HepG2 (cell line): ENCODE results near the gene MTO1. TPM values are rescaled to one million over a fixed set of nuclear protein-coding genes. Genes with fewer than 3 reads are reported as not detected.

Source experiments
- CEBPB ChIP-seq: IDR thresholded peaks from 2 replicates; pipeline ENCODE4 v1.6.1; 2011; ENCODE audit warnings: low read depth, low read length, improper control_type of control experiment, borderline replicate concordance
- CEBPZ ChIP-seq: IDR thresholded peaks from 2 replicates; pipeline ENCODE4 v1.6.1; 2012; ENCODE audit warnings: low read length, improper control_type of control experiment
- CENPT ChIP-seq: sonication (generic); formaldehyde crosslinking; IDR thresholded peaks from 2 replicates; pipeline ENCODE4 v1.8.0; 2022; ENCODE audit warnings: low read depth, mild to moderate bottlenecking, moderate library complexity, missing genetic modification reagents
- DR1 ChIP-seq: sonication (generic); formaldehyde crosslinking; IDR thresholded peaks from 2 replicates; pipeline ENCODE4 v1.8.0; 2021; ENCODE audit warnings: mild to moderate bottlenecking, missing genetic modification reagents, inconsistent platforms
- FOXJ3 ChIP-seq: sonication (generic); formaldehyde crosslinking; IDR thresholded peaks from 2 replicates; pipeline ENCODE4 v1.4.0; 2020; ENCODE audit warnings: missing genetic modification reagents, mild to moderate bottlenecking, borderline replicate concordance
- FOXK2 ChIP-seq: fragments of 450-650 bp; IDR thresholded peaks from 2 replicates; pipeline ENCODE4 v1.6.1; 2016
- GTF2F1 ChIP-seq: fragments of 150-350 bp; IDR thresholded peaks from 2 replicates; pipeline ENCODE4 v1.6.1; 2014; ENCODE audit warnings: low read length
- ISL2 ChIP-seq: sonication (generic); formaldehyde crosslinking; IDR thresholded peaks from 2 replicates; pipeline ENCODE4 v1.5.0; 2020; ENCODE audit warnings: missing genetic modification reagents
- MXI1 ChIP-seq: IDR thresholded peaks from 3 replicates; pipeline ENCODE4 v1.6.1; 2012; ENCODE audit warnings: low read depth, low read length, inconsistent platforms, borderline replicate concordance
- NCOA2 ChIP-seq: sonication (generic); formaldehyde crosslinking; IDR thresholded peaks from 2 replicates; pipeline ENCODE4 v1.8.0; 2022; ENCODE audit warnings: inconsistent platforms
- NCOR1 ChIP-seq: fragments of 200-600 bp; sonication (generic); IDR thresholded peaks from 2 replicates; pipeline ENCODE4 v1.7.0; 2017; ENCODE audit warnings: antibody characterized with exemption, low read length, borderline replicate concordance
- PHF8 ChIP-seq: sonication (generic); formaldehyde crosslinking; IDR thresholded peaks from 2 replicates; pipeline ENCODE4 v1.5.0; 2020; ENCODE audit warnings: missing genetic modification reagents
- SALL1 ChIP-seq: sonication (generic); formaldehyde crosslinking; IDR thresholded peaks from 2 replicates; pipeline ENCODE4 v1.8.0; 2022; ENCODE audit warnings: mild to moderate bottlenecking, missing genetic modification reagents
- SMAD1 ChIP-seq: sonication (generic); formaldehyde crosslinking; IDR thresholded peaks from 2 replicates; pipeline ENCODE4 v1.4.0; 2020; ENCODE audit warnings: missing genetic modification reagents, low read depth, mild to moderate bottlenecking, borderline replicate concordance
- TGIF2 ChIP-seq: IDR thresholded peaks from 2 replicates; pipeline ENCODE4 v1.6.1; 2016; ENCODE audit warnings: control low read depth, missing compliant biosample characterization
- TRIM22 ChIP-seq: fragments of 450-650 bp; IDR thresholded peaks from 2 replicates; pipeline ENCODE4 v1.6.1; 2017
- ZNF296 ChIP-seq: sonication (generic); formaldehyde crosslinking; conservative IDR thresholded peaks from 2 replicates; pipeline ENCODE4 v1.5.0; 2020; ENCODE audit warnings: mild to moderate bottlenecking, missing genetic modification reagents
- ZNF317 ChIP-seq: sonication (generic); formaldehyde crosslinking; IDR thresholded peaks from 2 replicates; pipeline ENCODE4 v1.5.0; 2020; ENCODE audit warnings: mild to moderate bottlenecking, missing genetic modification reagents
- ZNF335 ChIP-seq: sonication (generic); formaldehyde crosslinking; IDR thresholded peaks from 2 replicates; pipeline ENCODE4 v1.4.0; 2020; ENCODE audit warnings: missing genetic modification reagents
- ZNF674 ChIP-seq: sonication (generic); formaldehyde crosslinking; IDR thresholded peaks from 2 replicates; pipeline ENCODE4 v1.5.0; 2020; ENCODE audit warnings: low read depth, mild to moderate bottlenecking, missing genetic modification reagents
- ZNF772 ChIP-seq: sonication (generic); formaldehyde crosslinking; IDR thresholded peaks from 2 replicates; pipeline ENCODE4 v1.5.0; 2020; ENCODE audit warnings: mild to moderate bottlenecking, missing genetic modification reagents
- ZNF780A ChIP-seq: sonication (generic); formaldehyde crosslinking; IDR thresholded peaks from 2 replicates; pipeline ENCODE4 v1.8.0; 2022; ENCODE audit warnings: mild to moderate bottlenecking, missing genetic modification reagents, moderate library complexity
- polyA plus RNA-seq, 8 experiments: library from polyadenylated mRNA; depleted of rRNA in 3 of 8; stranded (reverse) in 7 of 8; unstranded in 1 of 8; fragments of >200 nt; fragmentation: Illumina TruSeq in 4 of 8; extraction: Trizol in 4 of 8; gene quantifications; 2 replicates each; pipeline versions ENCODE4 v1.2.1 to v1.2.3, GENCODE V29; 2011 to 2016; ENCODE audit warnings: low read depth in 4 of 8, missing spikeins in 1 of 8, mixed read lengths in 1 of 8; ENCODE audit not compliant: insufficient read depth in 1 of 8
- total RNA-seq, 5 experiments: library from RNA; depleted of rRNA; stranded (reverse); fragments of >200 nt; fragmentation: Illumina TruSeq; extraction: Trizol; gene quantifications; 2 replicates each; pipeline ENCODE4 v1.2.3, GENCODE V29; 2016; ENCODE audit warnings: low read depth in 1 of 5
- TF ChIP-seq, protein P1 (sequence below): sonication (generic); formaldehyde crosslinking; IDR thresholded peaks from 2 replicates; pipeline ENCODE4 v1.8.1; 2023; ENCODE audit warnings: mild to moderate bottlenecking, missing genetic modification reagents

Gene MTO1
- total and polyA plus RNA-seq, 2 of the 13 experiments (the other 11 are each of a cell fraction or from before 2014, with no cell fraction given): 21.1 to 45.3 TPM

GRCh38 chr6:73548458-73549446, 87.2 kb downstream of the MTO1 start (continued):
- TF ChIP-seq TRIM22 (no peak), ZNF780A (CRISPR knock-in tag) (no peak), ZNF772 (CRISPR knock-in tag) (no peak), ZNF296 (CRISPR knock-in tag) (no peak), PHF8 (no peak), ZNF317 (no peak), TGIF2 (CRISPR knock-in tag) (no peak), SALL1 (CRISPR knock-in tag) (peak; percentile 25; the same call in 1 of the 2 replicates), ISL2 (CRISPR knock-in tag) (0 out of 2 replicates have a peak, but pooled peaks have one; percentile 32), CEBPB (peak; percentile 89), GTF2F1 (no peak), ZNF674 (CRISPR knock-in tag) (no peak), ZNF335 (CRISPR knock-in tag) (no peak), SMAD1 (no peak), CENPT (no peak), NCOR1 (no peak), CEBPZ (no peak), NCOA2 (peak; percentile 22; the same call in 1 of the 2 replicates), FOXK2 (no peak), DR1 (no peak), MXI1 (no peak), FOXJ3 (CRISPR knock-in tag) (peak; percentile 54; the same call in 1 of the 2 replicates)
- TF ChIP-seq, protein P1, sequence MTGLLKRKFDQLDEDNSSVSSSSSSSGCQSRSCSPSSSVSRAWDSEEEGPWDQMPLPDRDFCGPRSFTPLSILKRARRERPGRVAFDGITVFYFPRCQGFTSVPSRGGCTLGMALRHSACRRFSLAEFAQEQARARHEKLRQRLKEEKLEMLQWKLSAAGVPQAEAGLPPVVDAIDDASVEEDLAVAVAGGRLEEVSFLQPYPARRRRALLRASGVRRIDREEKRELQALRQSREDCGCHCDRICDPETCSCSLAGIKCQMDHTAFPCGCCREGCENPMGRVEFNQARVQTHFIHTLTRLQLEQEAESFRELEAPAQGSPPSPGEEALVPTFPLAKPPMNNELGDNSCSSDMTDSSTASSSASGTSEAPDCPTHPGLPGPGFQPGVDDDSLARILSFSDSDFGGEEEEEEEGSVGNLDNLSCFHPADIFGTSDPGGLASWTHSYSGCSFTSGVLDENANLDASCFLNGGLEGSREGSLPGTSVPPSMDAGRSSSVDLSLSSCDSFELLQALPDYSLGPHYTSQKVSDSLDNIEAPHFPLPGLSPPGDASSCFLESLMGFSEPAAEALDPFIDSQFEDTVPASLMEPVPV (CRISPR knock-in tag): no peak
